Panc1 (cell line): Measurements from ENCODE around the gene CLEC16A. TPM values are rescaled to one million over a fixed set of nuclear protein-coding genes. Genes with fewer than 3 reads are reported as not detected.
A peak's percentile ranks its signal among the peaks of the same experiment; 100 is the strongest.

Source experiments
- ATAC-seq: fragments of 200-7000 bp; cut with Tn5 transposase; 2 replicates; pipeline ENCODE4 v1.9.1; 2020; ENCODE audit warnings: mild to moderate bottlenecking, moderate library complexity
- Bru-seq: library from RNA; stranded (reverse); fragments of 400-500 nt; gene quantifications from one replicate; lab custom pipeline; 2021; lab: Mats Ljungman, UMichigan
- BruChase-seq, 2 experiments: library from RNA; stranded (reverse); fragments of 400-500 nt; gene quantifications; one replicate each; lab custom pipeline; 2021; lab: Mats Ljungman, UMichigan
- BruUV-seq: library from RNA; stranded (reverse); fragments of 400-500 nt; replicated peaks from 2 replicates; lab custom pipeline; 2021; lab: Mats Ljungman, UMichigan
- CTCF ChIA-PET: fragments of 300-600 bp; sonication (Branson Sonifier 250); formaldehyde crosslinking; loops from one replicate; lab custom pipeline; 2022; ENCODE audit warnings: antibody characterized with exemption; lab: Charles Lee
- POLR2A ChIA-PET: fragments of 300-600 bp; sonication (Branson Sonifier 250); formaldehyde crosslinking; loops from one replicate; lab custom pipeline; 2022; ENCODE audit warnings: antibody characterized with exemption; lab: Charles Lee
- DNase-seq: peaks from one replicate; pipeline ENCODE4 v3.0.0-alpha.2; 2010; ENCODE audit warnings: low read depth, low spot score
- H3K27ac ChIP-seq: 2 replicates; pipeline ENCODE4 v1.5.1; 2011; ENCODE audit warnings: mild to moderate bottlenecking, low read length, inconsistent platforms
- H3K27me3 ChIP-seq: fragments of 200-500 bp; sonication (Bioruptor generic); 2 replicates; pipeline ENCODE4 v1.6.0; 2014; ENCODE audit warnings: low read length, inconsistent platforms; ENCODE audit not compliant: control insufficient read depth, insufficient read depth
- H3K36me3 ChIP-seq: fragments of 200-500 bp; sonication (Bioruptor generic); 2 replicates; pipeline ENCODE4 v1.5.1; 2014; ENCODE audit warnings: inconsistent platforms, mild to moderate bottlenecking, low read length, moderate library complexity; ENCODE audit not compliant: control insufficient read depth, insufficient read depth
- H3K4me1 ChIP-seq: 2 replicates; pipeline ENCODE4 v1.5.1; 2011; ENCODE audit warnings: inconsistent platforms, mild to moderate bottlenecking, low read length, moderate library complexity; ENCODE audit not compliant: control insufficient read depth, insufficient read depth
- H3K4me3 ChIP-seq, 2 experiments: 2 replicates each; pipeline ENCODE4 v1.5.1; 2011 to 2012; ENCODE audit warnings: low read depth in 2 of 2, low read length in 2 of 2, mild to moderate bottlenecking in 2 of 2, inconsistent platforms in 1 of 2, moderate library complexity in 1 of 2
- H3K9me3 ChIP-seq: fragments of 200-500 bp; sonication (Bioruptor generic); 2 replicates; pipeline ENCODE4 v1.5.1; 2014; ENCODE audit warnings: low read depth, mild to moderate bottlenecking, inconsistent platforms, low read length, moderate library complexity; ENCODE audit not compliant: control insufficient read depth, insufficient read depth
- CTCF ChIP-seq: fragments of 450-650 bp; IDR thresholded peaks from 2 replicates; pipeline ENCODE4 v1.5.1; 2017; ENCODE audit warnings: mild to moderate bottlenecking
- SIN3A ChIP-seq: IDR thresholded peaks from 2 replicates; pipeline ENCODE4 v1.6.1; 2012; ENCODE audit warnings: low read depth, mild to moderate bottlenecking, low read length, moderate library complexity, borderline replicate concordance; ENCODE audit not compliant: insufficient read depth
- TCF7L2 ChIP-seq: IDR thresholded peaks from 2 replicates; pipeline ENCODE4 v1.6.1; 2011; ENCODE audit warnings: mild to moderate bottlenecking, low read depth, low read length, inconsistent platforms
- in situ Hi-C: cut with HindIII; loops from 2 replicates; pipeline ENCODE4 v1.10.0; 2016; ENCODE audit warnings: low sequenced_read_pairs, low pct_unique_long_range_greater_than_20kb
- intact Hi-C: fragments of 100-400 bp; cut with micrococcal nuclease; formaldehyde crosslinking; loops from one replicate; pipeline ENCODE4 v1.10.0; 2022; ENCODE audit not compliant: unreplicated experiment
- long read RNA-seq: library from polyadenylated mRNA; unstranded; transcript quantifications from one replicate; pipeline ENCODE4 v2.0.0, GENCODE V29; 2021; ENCODE audit not compliant: unreplicated experiment
- polyA plus RNA-seq: library from polyadenylated mRNA; unstranded; fragments of >200 nt; gene quantifications from one replicate; pipeline ENCODE4 v1.2.1, GENCODE V29; 2012; ENCODE audit warnings: missing spikeins; ENCODE audit not compliant: insufficient read length
- total RNA-seq: library from RNA; stranded (reverse); gene quantifications from one replicate; pipeline ENCODE4 v1.2.1, GENCODE V29; 2021; ENCODE audit not compliant: unreplicated experiment
- TF ChIP-seq, protein P1 (sequence below), 2 experiments: IDR thresholded peaks; 2 replicates each; pipeline ENCODE4 v1.6.1; 2011 to 2012; ENCODE audit warnings: low read depth in 2 of 2, control low read depth in 1 of 2, low read length in 1 of 2, mild to moderate bottlenecking in 1 of 2, moderate library complexity in 1 of 2; ENCODE audit not compliant: insufficient read depth in 1 of 2

CLEC16A gene
- total RNA-seq (21.0 TPM), Bru-seq, nascent RNA (percentile 64 among the genes with signal in this experiment), BruChase-seq, experiment 1, labeled RNA remaining after a 2-hour chase (percentile 65 among the genes with signal in this experiment), BruChase-seq, experiment 2, labeled RNA remaining after a 6-hour chase (percentile 71 among the genes with signal in this experiment)
- polyA plus RNA-seq, result 27.5 TPM
- long read RNA-seq, partial matches to known transcripts, result 28 of 40 reads
- long read RNA-seq, other reads (novel, unspliced or antisense), result 12 of 40 reads

DNA sequence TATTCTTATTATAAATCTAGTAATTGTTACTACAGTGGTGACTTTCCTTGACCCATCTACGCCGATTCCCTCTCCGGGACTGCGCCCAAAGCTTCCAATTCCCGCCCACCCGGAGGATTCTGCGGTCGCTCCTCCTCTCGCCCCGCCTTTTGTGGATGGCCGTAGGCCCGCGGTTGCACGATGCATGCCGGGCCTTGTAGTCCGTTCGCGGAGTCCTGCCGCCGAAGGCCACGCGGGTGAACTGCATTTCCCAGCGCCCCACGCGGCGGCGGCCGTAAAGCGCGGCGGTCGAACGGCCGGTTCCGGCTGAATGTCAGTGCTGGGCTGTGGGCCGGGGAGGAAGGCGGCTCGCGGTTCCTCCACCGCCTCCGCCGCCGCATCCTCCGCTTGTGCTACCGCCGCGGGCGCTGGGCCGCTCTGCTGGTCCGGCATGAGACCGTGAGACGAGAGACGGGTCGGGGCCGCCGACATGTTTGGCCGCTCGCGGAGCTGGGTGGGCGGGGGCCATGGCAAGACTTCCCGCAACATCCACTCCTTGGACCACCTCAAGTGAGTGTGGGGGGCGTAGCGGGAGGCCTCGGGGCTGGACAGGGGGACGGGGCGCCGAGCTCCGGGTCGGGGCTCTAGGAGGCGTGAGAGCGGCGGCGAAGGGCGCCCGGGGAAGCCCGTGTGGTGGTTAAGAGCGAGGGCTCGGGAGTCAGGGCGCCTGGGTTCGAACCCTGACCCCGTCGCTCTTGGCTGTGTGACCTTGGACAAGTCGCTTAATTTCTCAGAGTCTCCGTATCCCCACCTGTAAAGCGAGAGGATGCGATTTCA is at the start of gene CLEC16A:
Gene CLEC16A (plus strand): TSS at position 316 of the 816 bp plus-strand sequence. CDS start 154 bp downstream, at position 470.
- Histone ChIP-seq H3K36me3 (no peaks in the 10 kb centered on the region; the same call in 1 of the 2 replicates), H3K27me3 (no peaks in the 10 kb centered on the region), H3K9me3 (no peaks in the 10 kb centered on the region), H3K4me1 (peaks cover 50% of the 10 kb centered on the region), H3K4me3 (peak within 1 kb of the TSS; percentile 70 to 91), H3K27ac (peak within 1 kb of the TSS; percentile 85)
- BruUV-seq, result no TSS peak
- TF ChIP-seq SIN3A, result peak; percentile 88; the same call in 1 of the 2 replicates
- TF ChIP-seq, protein P1, sequence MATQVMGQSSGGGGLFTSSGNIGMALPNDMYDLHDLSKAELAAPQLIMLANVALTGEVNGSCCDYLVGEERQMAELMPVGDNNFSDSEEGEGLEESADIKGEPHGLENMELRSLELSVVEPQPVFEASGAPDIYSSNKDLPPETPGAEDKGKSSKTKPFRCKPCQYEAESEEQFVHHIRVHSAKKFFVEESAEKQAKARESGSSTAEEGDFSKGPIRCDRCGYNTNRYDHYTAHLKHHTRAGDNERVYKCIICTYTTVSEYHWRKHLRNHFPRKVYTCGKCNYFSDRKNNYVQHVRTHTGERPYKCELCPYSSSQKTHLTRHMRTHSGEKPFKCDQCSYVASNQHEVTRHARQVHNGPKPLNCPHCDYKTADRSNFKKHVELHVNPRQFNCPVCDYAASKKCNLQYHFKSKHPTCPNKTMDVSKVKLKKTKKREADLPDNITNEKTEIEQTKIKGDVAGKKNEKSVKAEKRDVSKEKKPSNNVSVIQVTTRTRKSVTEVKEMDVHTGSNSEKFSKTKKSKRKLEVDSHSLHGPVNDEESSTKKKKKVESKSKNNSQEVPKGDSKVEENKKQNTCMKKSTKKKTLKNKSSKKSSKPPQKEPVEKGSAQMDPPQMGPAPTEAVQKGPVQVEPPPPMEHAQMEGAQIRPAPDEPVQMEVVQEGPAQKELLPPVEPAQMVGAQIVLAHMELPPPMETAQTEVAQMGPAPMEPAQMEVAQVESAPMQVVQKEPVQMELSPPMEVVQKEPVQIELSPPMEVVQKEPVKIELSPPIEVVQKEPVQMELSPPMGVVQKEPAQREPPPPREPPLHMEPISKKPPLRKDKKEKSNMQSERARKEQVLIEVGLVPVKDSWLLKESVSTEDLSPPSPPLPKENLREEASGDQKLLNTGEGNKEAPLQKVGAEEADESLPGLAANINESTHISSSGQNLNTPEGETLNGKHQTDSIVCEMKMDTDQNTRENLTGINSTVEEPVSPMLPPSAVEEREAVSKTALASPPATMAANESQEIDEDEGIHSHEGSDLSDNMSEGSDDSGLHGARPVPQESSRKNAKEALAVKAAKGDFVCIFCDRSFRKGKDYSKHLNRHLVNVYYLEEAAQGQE (IDR thresholded peaks at IDR 0.05; ENCODE audit: insufficient read depth in 1 of 2, low read depth in 2 of 2, low read length in 1 of 2), result no peak
- intact Hi-C loops (no loop called here), in situ Hi-C loops (no loop called here)
- DNase-seq (peak; percentile 80), ATAC-seq (peak; percentile 92)
- POLR2A ChIA-PET, result no interaction called here
- CTCF ChIA-PET, result interaction anchor here (0.6 kb wide), 2 partner anchors 9 to 98 kb away, joined by 3 to 5 read pairs; no protein-coding TSS in a partner anchor

- CTCF ChIA-PET, result no interaction called here
- Histone ChIP-seq H3K36me3 (no peaks in the 10 kb centered on the region), H3K4me3 (no peak overlapping the region), H3K4me1 (no peaks in the 10 kb centered on the region), H3K9me3 (no peaks in the 10 kb centered on the region), H3K27ac (no peak overlapping the region), H3K27me3 (peaks cover 11% of the 10 kb centered on the region)
- in situ Hi-C loops, result no loop called here
- TF ChIP-seq, protein P1 (IDR thresholded peaks at IDR 0.05; ENCODE audit: insufficient read depth in 1 of 2, low read depth in 2 of 2, low read length in 1 of 2), result peak; percentile 95
- TF ChIP-seq CTCF (no peak), TCF7L2 (no peak)
- DNase-seq (no peak), ATAC-seq (no peak)
- POLR2A ChIA-PET, result no interaction called here
- intact Hi-C loops, result no loop called here
- no TSS peak for BruUV-seq
Observed at GRCh38 chr16:10895053-10895946, 49.1 kb upstream of the CLEC16A start.
